H9 (cell line): Measurements from ENCODE around the gene CACNB4. TPM values are rescaled to one million over a fixed set of nuclear protein-coding genes. Genes with fewer than 3 reads are reported as not detected.

ENCODE experiments used
- DNase-seq: peaks from one replicate; pipeline ENCODE4 v3.0.0-alpha.2; 2017
- H2AFZ ChIP-seq: one replicate; pipeline ENCODE4 v1.6.1; 2013; ENCODE audit warnings: mild to moderate bottlenecking, low read length, control low read depth, moderate library complexity
- H2AK5ac ChIP-seq: 2 replicates; pipeline ENCODE4 v1.6.1; 2013; ENCODE audit warnings: low read length, control low read depth, mixed read lengths; ENCODE audit not compliant: insufficient read length
- H2BK120ac ChIP-seq: one replicate; pipeline ENCODE4 v1.6.1; 2013; ENCODE audit warnings: low read depth, mild to moderate bottlenecking, low read length, control low read depth, inconsistent platforms; ENCODE audit not compliant: poor library complexity, severe bottlenecking
- H2BK12ac ChIP-seq: 2 replicates; pipeline ENCODE4 v1.6.1; 2013; ENCODE audit warnings: low read length, control low read depth, mixed read lengths, low read depth; ENCODE audit not compliant: insufficient read length
- H2BK15ac ChIP-seq: 2 replicates; pipeline ENCODE4 v1.6.1; 2013; ENCODE audit warnings: low read depth, low read length, control low read depth
- H2BK20ac ChIP-seq: one replicate; pipeline ENCODE4 v1.6.1; 2013; ENCODE audit warnings: low read depth, mild to moderate bottlenecking, low read length, control low read depth, inconsistent platforms; ENCODE audit not compliant: poor library complexity, severe bottlenecking
- H2BK5ac ChIP-seq: 2 replicates; pipeline ENCODE4 v1.6.1; 2013; ENCODE audit warnings: low read length, control low read depth, mixed read lengths; ENCODE audit not compliant: insufficient read length
- H3K14ac ChIP-seq: 2 replicates; pipeline ENCODE4 v1.6.1; 2013; ENCODE audit warnings: low read length, control low read depth; ENCODE audit not compliant: insufficient read depth
- H3K18ac ChIP-seq: 2 replicates; pipeline ENCODE4 v1.6.1; 2013; ENCODE audit warnings: low read depth, mild to moderate bottlenecking, mixed read lengths, low read length, control low read depth; ENCODE audit not compliant: insufficient read length
- H3K23ac ChIP-seq: 2 replicates; pipeline ENCODE4 v1.6.1; 2013; ENCODE audit warnings: low read length, control low read depth, mixed read lengths, low read depth; ENCODE audit not compliant: insufficient read length
- H3K23me2 ChIP-seq: 2 replicates; pipeline ENCODE4 v1.6.1; 2013; ENCODE audit warnings: low read depth, mild to moderate bottlenecking, mixed read lengths, low read length, control low read depth; ENCODE audit not compliant: insufficient read length, poor library complexity, severe bottlenecking
- H3K27ac ChIP-seq: 2 replicates; pipeline ENCODE4 v1.5.1; 2013; ENCODE audit warnings: low read length, control low read depth, mixed read lengths, low read depth; ENCODE audit not compliant: insufficient read length
- H3K27me3 ChIP-seq: 2 replicates; pipeline ENCODE4 v1.6.1; 2013; ENCODE audit warnings: low read length, control low read depth, inconsistent platforms; ENCODE audit not compliant: insufficient read depth
- H3K4ac ChIP-seq: 2 replicates; pipeline ENCODE4 v1.6.1; 2013; ENCODE audit warnings: low read depth, mild to moderate bottlenecking, control low read depth, inconsistent platforms, low read length, moderate library complexity
- H3K4me1 ChIP-seq: 2 replicates; pipeline ENCODE4 v1.6.1; 2013; ENCODE audit warnings: low read length, control low read depth, inconsistent platforms; ENCODE audit not compliant: insufficient read depth
- H3K4me2 ChIP-seq: 2 replicates; pipeline ENCODE4 v1.6.1; 2013; ENCODE audit warnings: low read length, control low read depth, mixed read lengths; ENCODE audit not compliant: insufficient read length, insufficient read depth
- H3K56ac ChIP-seq: 2 replicates; pipeline ENCODE4 v1.6.1; 2013; ENCODE audit warnings: low read depth, mild to moderate bottlenecking, mixed read lengths, low read length, control low read depth; ENCODE audit not compliant: insufficient read length
- H3K79me1 ChIP-seq: 2 replicates; pipeline ENCODE4 v1.6.1; 2013; ENCODE audit warnings: low read depth, mild to moderate bottlenecking, moderate library complexity, low read length, control low read depth, inconsistent platforms; ENCODE audit not compliant: insufficient read depth, poor library complexity, severe bottlenecking
- H3K79me2 ChIP-seq: 2 replicates; pipeline ENCODE4 v1.6.1; 2013; ENCODE audit warnings: low read length, control low read depth, inconsistent platforms; ENCODE audit not compliant: insufficient read depth
- H3K9ac ChIP-seq: 2 replicates; pipeline ENCODE4 v1.6.1; 2013; ENCODE audit warnings: low read length, control low read depth, mixed read lengths; ENCODE audit not compliant: insufficient read length; ENCODE audit errors: extremely low read depth
- H3K9me3 ChIP-seq: one replicate; pipeline ENCODE4 v1.6.1; 2013; ENCODE audit warnings: low read depth, low read length, inconsistent platforms; ENCODE audit not compliant: control insufficient read depth
- H3T11ph ChIP-seq: one replicate; pipeline ENCODE4 v1.6.1; 2013; ENCODE audit warnings: mild to moderate bottlenecking, low read length, control low read depth, inconsistent platforms
- H4K20me1 ChIP-seq: one replicate; pipeline ENCODE4 v1.6.1; 2013; ENCODE audit not compliant: control insufficient read depth, insufficient read length, insufficient read depth
- H4K5ac ChIP-seq: 2 replicates; pipeline ENCODE4 v1.6.1; 2013; ENCODE audit warnings: low read depth, mild to moderate bottlenecking, mixed read lengths, low read length, control low read depth; ENCODE audit not compliant: insufficient read length
- H4K8ac ChIP-seq: replicated peaks from 2 replicates; pipeline ENCODE4 v1.6.1; 2013; ENCODE audit warnings: low read length, control low read depth, mixed read lengths, low read depth; ENCODE audit not compliant: insufficient read length
- H4K91ac ChIP-seq: 2 replicates; pipeline ENCODE4 v1.6.1; 2013; ENCODE audit warnings: low read depth, mild to moderate bottlenecking, moderate library complexity, mixed read lengths, low read length, control low read depth; ENCODE audit not compliant: insufficient read length
- H3K27ac Mint-ChIP-seq, 3 experiments: 2 replicates in 2 of 3; 3 replicates in 1 of 3; pipeline ENCODE4 v1.8.0; 2020 to 2021; ENCODE audit warnings: mixed read lengths in 3 of 3, mild to moderate bottlenecking in 1 of 3, moderate library complexity in 1 of 3
- H3K27me3 Mint-ChIP-seq: 2 replicates; pipeline ENCODE4 v1.8.0; 2021; ENCODE audit warnings: low read depth, mild to moderate bottlenecking, moderate library complexity, mixed read lengths
- H3K36me3 Mint-ChIP-seq, 3 experiments: 2 replicates in 2 of 3; 3 replicates in 1 of 3; pipeline ENCODE4 v1.8.0; 2020 to 2021; ENCODE audit warnings: low read depth in 3 of 3, mixed read lengths in 3 of 3; ENCODE audit not compliant: insufficient read depth in 1 of 3
- H3K4me1 Mint-ChIP-seq, 2 experiments: 2 replicates each; pipeline ENCODE4 v1.8.0; 2020; ENCODE audit warnings: mixed read lengths in 2 of 2
- H3K4me3 Mint-ChIP-seq, 2 experiments: 2 replicates in 1 of 2; 3 replicates in 1 of 2; pipeline ENCODE4 v1.8.0; 2020 to 2021; ENCODE audit warnings: mild to moderate bottlenecking in 2 of 2, mixed read lengths in 2 of 2, moderate library complexity in 1 of 2
- H3K9me3 Mint-ChIP-seq, 2 experiments: 2 replicates in 1 of 2; 3 replicates in 1 of 2; pipeline ENCODE4 v1.8.0; 2020; ENCODE audit warnings: mild to moderate bottlenecking in 2 of 2, mixed read lengths in 2 of 2, moderate library complexity in 1 of 2
- WGBS: extraction: QIAGEN DNeasy Blood & Tissue Kit; methylation state at CpG from one replicate; pipeline ENCODE4 v1.1.7; 2013; ENCODE audit warnings: missing lambda C conversion rate, low lambda C conversion rate, mixed read lengths; ENCODE audit not compliant: insufficient read length; ENCODE audit errors: extremely low coverage; 5-methylcytosine and 5-hydroxymethylcytosine counted together
- total RNA-seq: library from RNA; stranded (reverse); gene quantifications from 2 replicates; pipeline ENCODE4 v1.2.1, GENCODE V29; 2021
- TF ChIP-seq, protein P1 (sequence below): fragments of 200-600 bp; sonication (generic); conservative IDR thresholded peaks from 3 replicates; pipeline ENCODE4 v1.8.0; 2021; ENCODE audit warnings: antibody characterized with exemption, mild to moderate bottlenecking

CACNB4 gene
- total RNA-seq, 1 experiment from 2014 or later = 1.4 TPM

DNA sequence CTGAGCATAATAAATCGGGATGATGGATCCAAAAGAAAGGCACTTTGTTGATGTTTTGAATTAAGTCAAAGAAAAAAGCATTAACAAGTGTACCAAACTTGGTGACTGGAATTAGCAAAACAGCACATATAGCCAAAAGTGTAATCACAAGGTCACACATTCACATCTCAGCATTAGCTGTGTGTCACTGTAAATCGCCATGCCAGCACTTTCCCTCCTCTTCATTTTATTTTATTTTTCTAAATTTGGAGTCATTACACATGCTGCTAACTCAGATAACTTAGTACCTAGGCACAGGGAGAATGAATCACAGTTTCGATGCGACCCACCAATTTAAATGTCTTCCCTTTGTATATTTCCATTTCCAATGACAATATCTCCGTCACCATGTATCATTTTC lies 111.4 kb downstream of the CACNB4 start:
- Histone ChIP-seq H2AFZ (no peak overlapping the region), H3K4me1 (no peaks in the 10 kb centered on the region), H3K79me1 (no peaks in the 10 kb centered on the region), H3K9me3 (no peaks in the 10 kb centered on the region), H3K23ac (no peak overlapping the region), H4K91ac (no peak overlapping the region), H3K56ac (no peak overlapping the region), H3K79me2 (no peaks in the 10 kb centered on the region), H2BK15ac (no peak overlapping the region), H3K14ac (no peak overlapping the region), H3K18ac (no peak overlapping the region), H3K27ac (no peak overlapping the region), H2BK120ac (no peak overlapping the region), H4K20me1 (no peaks in the 10 kb centered on the region), H2BK12ac (no peak overlapping the region), H3K4ac (no peak overlapping the region), H2BK20ac (no peak overlapping the region), H2AK5ac (no peak overlapping the region), H2BK5ac (no peak overlapping the region), H4K8ac (no peak overlapping the region), H3K27me3 (no peaks in the 10 kb centered on the region), H3K4me2 (no peak overlapping the region), H4K5ac (no peak overlapping the region), H3K9ac (no peak overlapping the region), H3T11ph (no peak overlapping the region), H3K23me2 (no peaks in the 10 kb centered on the region)
- no peak overlapping the region for H3K4me3 Mint-ChIP-seq
- no peaks in the 10 kb centered on the region; the same call in 1 of the 2 replicates for H3K27me3 Mint-ChIP-seq
- TF ChIP-seq, protein P1, sequence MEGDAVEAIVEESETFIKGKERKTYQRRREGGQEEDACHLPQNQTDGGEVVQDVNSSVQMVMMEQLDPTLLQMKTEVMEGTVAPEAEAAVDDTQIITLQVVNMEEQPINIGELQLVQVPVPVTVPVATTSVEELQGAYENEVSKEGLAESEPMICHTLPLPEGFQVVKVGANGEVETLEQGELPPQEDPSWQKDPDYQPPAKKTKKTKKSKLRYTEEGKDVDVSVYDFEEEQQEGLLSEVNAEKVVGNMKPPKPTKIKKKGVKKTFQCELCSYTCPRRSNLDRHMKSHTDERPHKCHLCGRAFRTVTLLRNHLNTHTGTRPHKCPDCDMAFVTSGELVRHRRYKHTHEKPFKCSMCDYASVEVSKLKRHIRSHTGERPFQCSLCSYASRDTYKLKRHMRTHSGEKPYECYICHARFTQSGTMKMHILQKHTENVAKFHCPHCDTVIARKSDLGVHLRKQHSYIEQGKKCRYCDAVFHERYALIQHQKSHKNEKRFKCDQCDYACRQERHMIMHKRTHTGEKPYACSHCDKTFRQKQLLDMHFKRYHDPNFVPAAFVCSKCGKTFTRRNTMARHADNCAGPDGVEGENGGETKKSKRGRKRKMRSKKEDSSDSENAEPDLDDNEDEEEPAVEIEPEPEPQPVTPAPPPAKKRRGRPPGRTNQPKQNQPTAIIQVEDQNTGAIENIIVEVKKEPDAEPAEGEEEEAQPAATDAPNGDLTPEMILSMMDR = no peak
- H3K9me3 Mint-ChIP-seq = no peaks in the 10 kb centered on the region
- no CpG with 5 or more reads among the region's 5 CpGs for WGBS
- no peak overlapping the region for H3K27ac Mint-ChIP-seq
- peaks cover 8 to 9% of the 10 kb centered on the region in 2 experiments for H3K4me1 Mint-ChIP-seq
- DNase-seq = no peak
- no peaks in the 10 kb centered on the region for H3K36me3 Mint-ChIP-seq
